ENCODE measurements around the gene LAMTOR2.
A peak's percentile ranks its signal among the peaks of the same experiment; 100 is the strongest.

LAMTOR2 gene

GRCh38 chr1:156090138-156090839 lies 35.7 kb downstream of the LAMTOR2 start:
- H3K27ac Mint-ChIP-seq = peak overlapping the region; percentile 22
- H3K4me3 Mint-ChIP-seq = no peak overlapping the region
- no peaks in the 10 kb centered on the region for H3K9me3 Mint-ChIP-seq
- peaks cover 12 to 19% of the 10 kb centered on the region in 2 donors for H3K4me1 Mint-ChIP-seq
- ATAC-seq (replicated peaks) = peak; percentile 35 to 42
- H3K27me3 Mint-ChIP-seq = peaks cover 35 to 43% of the 10 kb centered on the region in 2 donors
- no peak for DNase-seq
- no peaks in the 10 kb centered on the region for H3K36me3 Mint-ChIP-seq

GRCh38 chr1:156090840-156091188 lies 36.2 kb downstream of the LAMTOR2 start:
- H3K4me3 Mint-ChIP-seq = no peak overlapping the region
- no peaks in the 10 kb centered on the region for H3K9me3 Mint-ChIP-seq
- H3K4me1 Mint-ChIP-seq = peaks cover 15 to 24% of the 10 kb centered on the region in 2 donors
- H3K27me3 Mint-ChIP-seq = peaks cover 35 to 38% of the 10 kb centered on the region in 2 donors
- DNase-seq = peak; percentile 72
- peak; percentile 98 to 99 for ATAC-seq (replicated peaks)
- H3K27ac Mint-ChIP-seq = peak overlapping the region; percentile 34
- H3K36me3 Mint-ChIP-seq = no peaks in the 10 kb centered on the region

GRCh38 chr1:156091610-156092009 lies 37.0 kb downstream of the LAMTOR2 start:
- Mint-ChIP-seq H3K4me3 (no peak overlapping the region), H3K27ac (no peak overlapping the region)
- no peak for ATAC-seq (replicated peaks)

GRCh38 chr1:156095906-156096508 lies 41.4 kb downstream of the LAMTOR2 start:
- H3K4me3 Mint-ChIP-seq = peak overlapping the region; percentile 15 to 39
- ATAC-seq (replicated peaks) (no peak), DNase-seq (no peak)
- peaks cover 44 to 54% of the 10 kb centered on the region in 2 donors for H3K4me1 Mint-ChIP-seq
- H3K36me3 Mint-ChIP-seq = no peaks in the 10 kb centered on the region
- H3K9me3 Mint-ChIP-seq = no peaks in the 10 kb centered on the region
- peaks cover 0 to 5% of the 10 kb centered on the region in 2 donors for H3K27me3 Mint-ChIP-seq
- peak overlapping the region; percentile 99 for H3K27ac Mint-ChIP-seq

More at GRCh38 chr1:156091610-156092009, 37.0 kb downstream of the LAMTOR2 start:
- Mint-ChIP-seq H3K36me3 (no peaks in the 10 kb centered on the region), H3K27me3 (peaks cover 28 to 30% of the 10 kb centered on the region in 2 donors), H3K9me3 (no peaks in the 10 kb centered on the region), H3K4me1 (peaks cover 23 to 32% of the 10 kb centered on the region in 2 donors)
- no peak for DNase-seq

GRCh38 chr1:156096640-156097391 lies 42.2 kb downstream of the LAMTOR2 start:
- peak overlapping the region; percentile 47 to 64 for H3K4me3 Mint-ChIP-seq
- H3K27ac Mint-ChIP-seq = peak overlapping the region; percentile 99
- DNase-seq = peak; percentile 94
- no peaks in the 10 kb centered on the region for H3K9me3 Mint-ChIP-seq
- ATAC-seq (replicated peaks) = peak; percentile 85 to 87
- peaks cover 50 to 60% of the 10 kb centered on the region in 2 donors for H3K4me1 Mint-ChIP-seq
- H3K36me3 Mint-ChIP-seq = no peaks in the 10 kb centered on the region
- peaks cover 0 to 11% of the 10 kb centered on the region in 2 donors for H3K27me3 Mint-ChIP-seq

- no peaks in the 10 kb centered on the region for H3K9me3 Mint-ChIP-seq
- H3K4me3 Mint-ChIP-seq = peak overlapping the region; percentile 47 to 64
- H3K36me3 Mint-ChIP-seq = no peaks in the 10 kb centered on the region
- H3K27ac Mint-ChIP-seq = peak overlapping the region; percentile 99
- peaks cover 53 to 64% of the 10 kb centered on the region in 2 donors for H3K4me1 Mint-ChIP-seq
- peaks cover 0 to 11% of the 10 kb centered on the region in 2 donors for H3K27me3 Mint-ChIP-seq
- peak; percentile 35 to 44 for ATAC-seq (replicated peaks)
- peak; percentile 76 for DNase-seq
Measured at GRCh38 chr1:156097499-156098178, 43.1 kb downstream of the LAMTOR2 start.

DNA sequence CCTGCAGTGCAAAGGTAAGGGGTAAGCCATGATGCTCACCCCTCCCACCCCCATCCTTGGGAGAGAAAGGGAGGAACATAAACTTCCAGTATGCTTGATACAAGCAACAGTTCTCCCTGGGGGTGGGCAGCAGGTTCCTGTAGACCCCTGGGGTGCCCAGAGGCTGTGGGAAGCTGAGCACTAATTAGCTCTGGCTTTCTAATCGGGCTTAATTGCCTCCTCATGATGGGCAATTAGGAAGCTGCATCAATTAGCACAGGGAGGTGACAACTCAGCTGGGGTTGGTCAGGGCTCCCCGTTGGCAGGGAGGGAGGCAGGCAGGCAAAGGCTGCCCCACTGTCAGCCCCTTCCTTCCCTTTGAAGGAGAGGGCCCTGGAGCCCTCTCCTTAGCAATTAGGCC lies 44.2 kb downstream of the LAMTOR2 start:
- Mint-ChIP-seq H3K27ac (peak overlapping the region; percentile 99), H3K36me3 (no peaks in the 10 kb centered on the region), H3K4me1 (peaks cover 64 to 75% of the 10 kb centered on the region in 2 donors), H3K27me3 (peaks cover 0 to 8% of the 10 kb centered on the region in 2 donors), H3K4me3 (no peak overlapping the region), H3K9me3 (no peaks in the 10 kb centered on the region)
- DNase-seq (no peak), ATAC-seq (replicated peaks) (no peak)

- ATAC-seq (replicated peaks) (no peak), DNase-seq (no peak)
- no peaks in the 10 kb centered on the region for H3K9me3 Mint-ChIP-seq
- H3K27ac Mint-ChIP-seq = no peak overlapping the region
- H3K4me1 Mint-ChIP-seq = peaks cover 69 to 80% of the 10 kb centered on the region in 2 donors
- H3K27me3 Mint-ChIP-seq = peaks cover 0 to 6% of the 10 kb centered on the region in 2 donors
- H3K36me3 Mint-ChIP-seq = no peaks in the 10 kb centered on the region
- no peak overlapping the region for H3K4me3 Mint-ChIP-seq
Measured at GRCh38 chr1:156099282-156099681, 44.7 kb downstream of the LAMTOR2 start.

- H3K36me3 Mint-ChIP-seq = no peaks in the 10 kb centered on the region
- H3K27me3 Mint-ChIP-seq = peaks cover 0 to 6% of the 10 kb centered on the region in 2 donors
- H3K9me3 Mint-ChIP-seq = no peaks in the 10 kb centered on the region
- ATAC-seq (replicated peaks) (no peak), DNase-seq (no peak)
- H3K4me1 Mint-ChIP-seq = peaks cover 80 to 90% of the 10 kb centered on the region in 2 donors
- H3K4me3 Mint-ChIP-seq = no peak overlapping the region
- H3K27ac Mint-ChIP-seq = peak overlapping the region; percentile 26
Measured at GRCh38 chr1:156100205-156100995, 45.8 kb downstream of the LAMTOR2 start.

DNA sequence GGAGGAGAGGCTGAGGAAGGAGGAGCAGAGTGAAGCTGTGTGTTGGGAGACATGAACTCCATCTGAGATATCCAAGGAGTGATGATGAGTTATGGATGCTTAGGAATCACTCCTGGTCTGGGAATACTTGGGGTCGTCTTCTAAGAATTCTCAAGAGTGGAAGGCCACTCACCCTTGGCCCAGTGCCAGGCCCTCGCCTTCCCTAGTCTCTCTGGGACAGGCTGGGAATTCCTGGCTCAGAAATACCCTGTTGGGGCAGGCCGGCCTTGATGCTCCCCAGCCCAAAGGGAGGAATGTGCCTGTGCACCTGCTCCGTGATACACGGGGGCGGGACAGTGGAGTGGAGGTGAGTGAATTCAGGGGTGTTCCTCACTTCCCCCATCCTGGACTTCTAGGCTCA lies 47.3 kb downstream of the LAMTOR2 start:
- Mint-ChIP-seq H3K27me3 (peaks cover 0 to 6% of the 10 kb centered on the region in 2 donors), H3K27ac (peak overlapping the region; percentile 95), H3K36me3 (no peaks in the 10 kb centered on the region), H3K9me3 (no peaks in the 10 kb centered on the region), H3K4me1 (peaks cover 76 to 88% of the 10 kb centered on the region in 2 donors), H3K4me3 (no peak overlapping the region)
- ATAC-seq (replicated peaks) = no peak
- DNase-seq = no peak

- no peak for ATAC-seq (replicated peaks)
- no peak for DNase-seq
- H3K9me3 Mint-ChIP-seq = no peaks in the 10 kb centered on the region
- H3K4me3 Mint-ChIP-seq = peak overlapping the region in 1 of 2 donors; percentile 11
- H3K27ac Mint-ChIP-seq = peak overlapping the region; percentile 98
- no peaks in the 10 kb centered on the region for H3K36me3 Mint-ChIP-seq
- peaks cover 0 to 6% of the 10 kb centered on the region in 2 donors for H3K27me3 Mint-ChIP-seq
- H3K4me1 Mint-ChIP-seq = peaks cover 73 to 88% of the 10 kb centered on the region in 2 donors
Measured at GRCh38 chr1:156102633-156103511, 48.3 kb downstream of the LAMTOR2 start.

DNA sequence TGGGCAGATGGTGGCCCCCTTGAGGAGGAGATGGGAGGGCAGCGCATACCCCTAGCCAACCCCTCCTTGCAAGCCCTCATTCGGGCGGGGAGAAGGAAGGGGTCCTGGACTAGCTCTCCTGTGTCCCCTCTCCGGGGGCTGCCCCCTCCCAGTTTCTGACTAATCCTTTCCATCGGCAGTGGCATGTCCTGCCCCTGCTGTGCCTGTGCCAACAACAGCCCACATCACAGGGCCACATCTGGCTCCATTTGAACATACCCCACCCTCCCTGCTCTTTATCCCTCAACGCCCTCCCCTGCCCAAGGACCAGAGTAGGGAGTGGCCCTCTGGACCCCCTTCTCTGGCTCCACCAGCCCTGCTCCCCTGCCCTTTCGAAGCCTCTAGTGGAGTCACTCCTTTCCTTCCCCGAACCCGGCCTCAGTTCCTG lies 49.0 kb downstream of the LAMTOR2 start:
- ATAC-seq (replicated peaks) (peak in 1 of 2 donors; percentile 10), DNase-seq (no peak)
- H3K4me1 Mint-ChIP-seq = peaks cover 71 to 88% of the 10 kb centered on the region in 2 donors
- peak overlapping the region; percentile 12 to 66 for H3K4me3 Mint-ChIP-seq
- peaks cover 0 to 6% of the 10 kb centered on the region in 2 donors for H3K27me3 Mint-ChIP-seq
- H3K9me3 Mint-ChIP-seq = no peaks in the 10 kb centered on the region
- H3K27ac Mint-ChIP-seq = peak overlapping the region; percentile 98
- H3K36me3 Mint-ChIP-seq = no peaks in the 10 kb centered on the region

Data from stimulated activated naive B cell treated with anti-CD40 and anti-IgM and Interleukin-4, amounts not matched to agents 10 μg/mL and 1 μg/mL and 100 μg/mL, for 72 hours (primary cell).